ENCODE data around the gene GMPPA.
A peak's percentile ranks its signal among the peaks of the same experiment; 100 is the strongest.

The GMPPA gene

GRCh38 chr2:219498280-219499057, at the start of gene GMPPA:
TSS of gene GMPPA (plus strand) at chr2:219498891. CDS start at chr2:219499976, 1,085 bp downstream.
- TF ChIP-seq CTCF (conservative IDR thresholded peaks at IDR 0.05), result no peak
- H3K27ac ChIP-seq, result peak within 1 kb of the TSS; percentile 71

DNA sequence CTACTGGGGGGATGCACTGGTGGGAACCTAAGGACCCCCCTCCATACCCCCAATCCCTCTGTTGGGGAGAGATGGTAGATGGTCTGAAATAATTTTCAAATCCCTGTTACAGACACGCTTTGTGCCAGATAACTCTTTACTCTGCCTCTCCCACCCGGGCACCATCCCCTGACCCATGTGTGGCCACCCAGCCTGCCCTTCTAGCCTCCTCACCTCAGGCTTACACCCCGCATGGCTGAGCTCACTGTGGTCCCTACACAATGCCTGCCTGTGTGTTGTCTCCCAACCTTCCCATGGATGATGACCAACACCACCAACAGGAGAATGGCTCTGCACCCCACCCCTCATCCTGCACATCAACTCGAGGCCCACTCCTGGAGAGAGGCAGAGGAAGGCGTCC, 49.1 kb upstream of the GMPPA start:
- H3K27ac ChIP-seq, result no peak overlapping the region
- TF ChIP-seq CTCF (conservative IDR thresholded peaks at IDR 0.05), result no peak

DNA sequence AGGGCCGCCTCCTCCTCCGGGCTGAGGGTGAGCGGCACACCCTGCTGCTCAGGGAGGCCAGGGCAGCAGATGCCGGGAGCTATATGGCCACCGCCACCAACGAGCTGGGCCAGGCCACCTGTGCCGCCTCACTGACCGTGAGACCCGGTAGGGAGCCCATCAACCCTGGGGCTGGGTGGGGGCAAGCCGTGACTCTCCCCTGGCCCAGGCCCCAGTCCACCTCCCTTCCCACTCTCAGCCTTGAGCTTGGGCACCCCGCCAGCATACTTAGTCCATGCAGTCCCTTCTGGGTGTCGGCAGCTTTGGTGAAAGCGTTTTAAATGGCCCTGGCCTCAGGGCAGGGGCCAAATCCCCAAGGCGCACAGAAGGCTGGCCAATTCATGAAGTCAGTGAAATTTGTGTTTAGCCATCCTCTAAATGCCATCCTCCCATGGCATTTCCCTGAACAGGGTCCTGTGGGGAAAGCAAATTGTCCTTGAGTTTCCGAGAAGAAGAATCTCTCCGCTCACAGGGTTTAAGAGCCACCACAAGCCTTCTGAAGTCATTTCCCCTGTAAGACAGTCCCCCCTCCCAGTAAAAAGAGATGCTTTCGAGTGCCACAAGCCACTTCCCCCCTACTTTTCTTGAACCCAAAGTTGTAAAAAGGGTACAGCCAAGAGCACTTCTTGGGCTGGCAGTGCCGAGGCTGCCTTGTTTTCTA, 46.9 kb upstream of the GMPPA start:
- no peak for TF ChIP-seq CTCF (conservative IDR thresholded peaks at IDR 0.05)
- H3K27ac ChIP-seq, result no peak overlapping the region

- H3K27ac ChIP-seq, result no peak overlapping the region
- TF ChIP-seq CTCF (conservative IDR thresholded peaks at IDR 0.05), result no peak
Observed at GRCh38 chr2:219452361-219453317, 46.1 kb upstream of the GMPPA start.

DNA sequence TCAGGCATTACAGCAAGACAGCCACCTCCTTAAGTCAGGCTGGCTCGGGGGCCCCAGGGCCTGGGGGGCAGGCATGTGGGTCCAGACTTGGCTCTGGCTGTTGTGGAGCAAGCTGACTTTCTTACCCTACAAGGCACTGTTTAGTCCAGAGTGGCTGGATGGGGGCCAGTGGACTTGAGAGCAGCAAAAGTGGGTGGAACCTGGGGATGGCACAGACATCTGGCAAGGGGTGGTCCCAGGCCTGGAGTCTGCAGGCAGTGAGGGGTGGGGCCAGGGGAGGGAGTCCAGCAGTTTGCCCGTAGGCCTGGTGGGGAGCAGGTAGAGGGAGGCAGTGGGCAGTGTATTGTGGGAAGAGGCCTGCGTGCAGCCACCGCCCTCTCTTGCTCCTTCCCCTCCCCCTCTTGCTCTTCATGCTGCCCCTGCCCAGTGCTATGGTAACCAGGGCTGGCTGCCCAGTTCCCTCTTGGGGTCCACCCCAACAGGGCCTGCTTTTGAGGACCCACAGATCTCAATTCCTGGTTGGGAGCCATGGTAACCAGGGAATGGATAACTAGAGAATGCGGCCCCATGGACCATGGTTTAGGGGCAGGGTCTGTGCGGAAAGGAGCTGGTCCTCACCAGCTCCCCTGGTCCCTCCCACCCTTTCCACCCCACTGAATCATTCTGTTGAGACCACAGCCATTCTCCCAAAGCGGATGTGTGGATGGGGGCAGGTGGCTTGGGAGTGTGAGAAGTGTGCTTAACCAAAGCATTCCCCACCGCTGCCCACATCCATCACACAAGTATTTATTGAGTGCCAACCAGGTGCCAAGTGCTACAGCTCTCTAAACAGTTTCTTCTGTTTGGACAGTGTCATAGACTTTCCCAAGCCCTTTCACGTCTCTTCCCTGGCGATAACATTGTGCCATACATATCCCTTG, 44.8 kb upstream of the GMPPA start:
- no peak for TF ChIP-seq CTCF (conservative IDR thresholded peaks at IDR 0.05)
- no peak overlapping the region for H3K27ac ChIP-seq

DNA sequence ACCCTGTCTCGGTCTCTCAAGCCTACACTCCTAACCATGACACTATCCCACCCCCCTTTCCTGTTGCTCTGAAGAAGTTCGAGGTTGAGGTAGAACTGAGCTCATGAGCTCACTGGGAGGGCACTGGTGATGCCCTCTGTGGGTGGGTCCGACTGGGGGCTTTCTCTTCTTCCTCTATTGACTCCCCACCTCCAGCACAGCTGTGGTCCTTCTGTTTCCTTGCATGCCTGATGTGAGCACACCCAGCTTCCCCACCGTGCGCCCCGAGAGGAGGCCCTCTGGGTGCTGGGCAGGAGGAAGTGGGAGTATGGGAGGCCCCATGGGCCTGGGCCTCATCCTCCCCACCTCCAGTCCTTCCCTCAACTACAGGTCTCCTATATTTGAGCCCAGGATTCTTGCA, 43.1 kb upstream of the GMPPA start:
- H3K27ac ChIP-seq, result no peak overlapping the region
- no peak for TF ChIP-seq CTCF (conservative IDR thresholded peaks at IDR 0.05)
